Camera-type eye (tissue), 1 donor: Measurements from ENCODE around the gene UNC45B. TPM values are rescaled to one million over a fixed set of nuclear protein-coding genes. Genes with fewer than 3 reads are reported as not detected.

ENCODE experiments used
- total RNA-seq: library from RNA; depleted of rRNA; stranded (reverse); fragments of >200 nt; gene quantifications from one replicate; pipeline ENCODE4 v1.2.3, GENCODE V29; 2014

The UNC45B gene
- total RNA-seq: 14.8 TPM

GRCh38 chr17:35147375-35147905, at the start of gene UNC45B:
TSS of gene UNC45B (plus strand) at chr17:35147817. CDS start at chr17:35148264, 447 bp downstream.

DNA sequence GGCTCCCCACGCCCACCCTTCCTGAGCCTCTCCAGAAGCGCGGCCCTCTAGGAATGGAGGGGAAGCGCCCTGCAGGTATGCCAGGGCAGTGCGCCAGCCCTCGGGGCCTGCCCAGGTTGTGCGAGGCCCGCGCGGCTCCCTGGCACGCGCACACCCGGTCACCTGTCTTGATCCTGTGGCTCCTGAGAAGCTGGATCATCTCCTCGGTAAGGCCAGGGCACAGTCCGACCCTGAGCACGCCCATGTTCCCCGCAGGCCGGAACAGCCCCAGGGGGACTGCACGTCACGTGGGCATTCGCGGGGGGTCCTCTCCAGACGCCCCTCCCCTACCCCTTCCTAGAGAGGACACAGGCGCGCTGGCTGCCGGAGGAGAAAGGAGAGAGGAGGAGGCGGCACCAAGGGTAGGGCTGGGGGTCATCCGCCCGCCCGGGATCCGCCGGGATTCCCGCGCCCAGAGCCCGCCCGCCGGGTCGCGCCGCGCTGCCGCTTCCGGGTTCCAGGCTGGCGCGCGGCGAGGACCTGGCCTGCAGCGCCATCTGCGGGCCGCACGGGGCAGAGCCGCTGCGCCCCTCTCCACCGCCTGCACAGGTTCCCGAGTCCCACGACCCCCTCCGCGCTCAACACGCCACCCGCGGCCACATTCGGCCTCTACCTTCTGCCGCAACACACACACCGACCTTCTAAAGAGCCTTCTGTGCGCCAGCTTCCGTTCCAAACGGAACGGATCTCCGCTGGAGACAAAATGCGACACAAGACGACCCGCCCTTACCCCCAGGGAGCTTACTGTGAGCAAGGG, 28.0 kb upstream of the UNC45B start, which contains the start of gene RAD51D:
TSS of gene RAD51D (minus strand) at position 491 of the 796 bp plus-strand sequence. CDS start at position 244, 247 bp downstream.

GRCh38 chr17:35121315-35121714, 26.3 kb upstream of the UNC45B start, which contains the start of gene FNDC8:
TSS of gene FNDC8 (plus strand) at chr17:35121615. CDS start at chr17:35121694, 79 bp downstream.

GRCh38 chr17:35141681-35142466, 5.7 kb upstream of the UNC45B start, which contains the start of gene NLE1:
TSS of gene NLE1 (minus strand) at chr17:35142303. CDS start at chr17:35142275, 28 bp downstream.

GRCh38 chr17:35194001-35194400, 46.4 kb downstream of the UNC45B start, which contains the start of gene SLC35G3:
TSS of gene SLC35G3 (minus strand) at chr17:35194393. CDS start at chr17:35194307, 86 bp downstream.

Other genes with a start within 250 kb of the UNC45B start
- gene CCT6B, start 186.4 kb upstream of the UNC45B start, total RNA-seq: 4.5 TPM
- gene ZNF830, start 186.3 kb upstream of the UNC45B start, total RNA-seq: 19.1 TPM
- gene LIG3, start 167.3 kb upstream of the UNC45B start, total RNA-seq: 68.3 TPM
- 13.2 TPM for gene RFFL, start 84.1 kb upstream of the UNC45B start, total RNA-seq
- gene RAD51D, start 28.0 kb upstream of the UNC45B start, total RNA-seq: 10.3 TPM
- gene FNDC8, start 26.2 kb upstream of the UNC45B start, total RNA-seq: not detected
- gene NLE1, start 5.5 kb upstream of the UNC45B start, total RNA-seq: 24.4 TPM
- gene SLC35G3, start 46.6 kb downstream of the UNC45B start, total RNA-seq: not detected
- 17.3 TPM for gene SLFN5, start 95.3 kb downstream of the UNC45B start, total RNA-seq
- gene SLFN11, start 225.8 kb downstream of the UNC45B start, total RNA-seq: 14.7 TPM